Dedifferentiated amniotic fluid mesenchymal stem cell (primary cell): Measurements from ENCODE around the gene NAT16.

ENCODE experiments used
- DNase-seq: peaks from one replicate; pipeline ENCODE4 v3.0.0-alpha.2; 2016; ENCODE audit errors: extremely low spot score

NAT16 gene

GRCh38 chr7:101170617-101171441, 9.3 kb downstream of the NAT16 start:
- no peak for DNase-seq

GRCh38 chr7:101169838-101170551, 10.1 kb downstream of the NAT16 start:
- DNase-seq: peak; percentile 47

GRCh38 chr7:101169110-101169837, 10.8 kb downstream of the NAT16 start:
- DNase-seq: no peak

- no peak for DNase-seq
Observed at GRCh38 chr7:101168412-101169049, 11.6 kb downstream of the NAT16 start.

- no peak for DNase-seq
Observed at GRCh38 chr7:101167645-101168411, 12.3 kb downstream of the NAT16 start.

- DNase-seq: no peak
Observed at GRCh38 chr7:101166909-101167644, 13.0 kb downstream of the NAT16 start.

GRCh38 chr7:101166648-101166908, 13.5 kb downstream of the NAT16 start:
- DNase-seq: no peak

GRCh38 chr7:101165958-101166647, 14.0 kb downstream of the NAT16 start:
- no peak for DNase-seq

GRCh38 chr7:101165075-101165957, 14.8 kb downstream of the NAT16 start, which contains the start of gene VGF:
VGF (minus strand) TSS chr7:101165569; CDS start chr7:101164843, 726 bp downstream.
- peak; percentile 74 for DNase-seq

GRCh38 chr7:101164071-101164840, 15.8 kb downstream of the NAT16 start:
- peak; percentile 40 for DNase-seq

GRCh38 chr7:101163279-101164070, 16.6 kb downstream of the NAT16 start:
- DNase-seq: no peak

- DNase-seq: no peak
Observed at GRCh38 chr7:101162551-101163278, 17.4 kb downstream of the NAT16 start.

GRCh38 chr7:101161692-101162471, 18.2 kb downstream of the NAT16 start:
- no peak for DNase-seq

- no peak for DNase-seq
Observed at GRCh38 chr7:101160910-101161309, 19.2 kb downstream of the NAT16 start.

- no peak for DNase-seq
Observed at GRCh38 chr7:101159696-101160674, 20.1 kb downstream of the NAT16 start.
